ENCODE results near the gene MMP24.

DNA sequence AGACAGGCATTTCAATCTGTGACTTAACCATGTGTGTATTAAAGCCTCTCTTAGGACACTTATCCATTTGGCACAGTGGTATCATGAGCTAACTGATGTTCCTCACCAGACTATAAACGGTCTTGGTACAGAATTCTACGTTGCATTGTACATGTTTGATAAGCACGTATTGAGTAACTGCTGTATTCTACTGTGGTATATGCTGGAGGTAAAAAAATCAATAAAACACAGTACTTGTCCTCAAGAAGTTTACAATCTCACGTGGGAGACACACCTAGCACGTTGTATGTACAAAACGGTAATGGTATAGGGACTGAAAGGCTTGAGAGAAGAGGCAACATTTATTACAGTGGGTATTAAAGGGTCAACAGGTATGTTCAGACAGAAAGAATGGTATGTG, 98.9 kb downstream of the MMP24 start:
- TF ChIP-seq EZH2 (IDR thresholded peaks at IDR 0.05; ENCODE audit: insufficient read depth, poor library complexity, severe bottlenecking) (no peak), EZH2phosphoT487 (IDR thresholded peaks at IDR 0.05; ENCODE audit: insufficient read depth, low read depth) (no peak)
